Measurements from ENCODE around the gene SPEG.

DNA sequence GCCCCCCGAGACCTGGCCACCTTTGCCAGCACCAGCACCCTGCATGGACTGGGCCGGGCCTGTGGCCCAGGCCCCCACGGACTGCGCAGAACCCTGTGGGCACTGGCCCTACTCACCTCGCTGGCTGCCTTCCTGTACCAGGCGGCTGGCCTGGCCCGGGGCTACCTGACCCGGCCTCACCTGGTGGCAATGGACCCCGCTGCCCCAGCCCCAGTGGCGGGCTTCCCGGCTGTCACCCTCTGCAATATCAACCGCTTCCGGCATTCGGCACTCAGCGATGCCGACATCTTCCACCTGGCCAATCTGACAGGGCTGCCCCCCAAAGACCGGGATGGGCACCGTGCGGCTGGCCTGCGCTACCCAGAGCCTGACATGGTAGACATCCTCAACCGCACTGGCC lies 80.2 kb downstream of the SPEG start:
- TF ChIP-seq, protein P1, sequence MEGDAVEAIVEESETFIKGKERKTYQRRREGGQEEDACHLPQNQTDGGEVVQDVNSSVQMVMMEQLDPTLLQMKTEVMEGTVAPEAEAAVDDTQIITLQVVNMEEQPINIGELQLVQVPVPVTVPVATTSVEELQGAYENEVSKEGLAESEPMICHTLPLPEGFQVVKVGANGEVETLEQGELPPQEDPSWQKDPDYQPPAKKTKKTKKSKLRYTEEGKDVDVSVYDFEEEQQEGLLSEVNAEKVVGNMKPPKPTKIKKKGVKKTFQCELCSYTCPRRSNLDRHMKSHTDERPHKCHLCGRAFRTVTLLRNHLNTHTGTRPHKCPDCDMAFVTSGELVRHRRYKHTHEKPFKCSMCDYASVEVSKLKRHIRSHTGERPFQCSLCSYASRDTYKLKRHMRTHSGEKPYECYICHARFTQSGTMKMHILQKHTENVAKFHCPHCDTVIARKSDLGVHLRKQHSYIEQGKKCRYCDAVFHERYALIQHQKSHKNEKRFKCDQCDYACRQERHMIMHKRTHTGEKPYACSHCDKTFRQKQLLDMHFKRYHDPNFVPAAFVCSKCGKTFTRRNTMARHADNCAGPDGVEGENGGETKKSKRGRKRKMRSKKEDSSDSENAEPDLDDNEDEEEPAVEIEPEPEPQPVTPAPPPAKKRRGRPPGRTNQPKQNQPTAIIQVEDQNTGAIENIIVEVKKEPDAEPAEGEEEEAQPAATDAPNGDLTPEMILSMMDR (IDR thresholded peaks at IDR 0.05): no peak
- TF ChIP-seq POLR2A (IDR thresholded peaks at IDR 0.05): no peak
- no peak for TF ChIP-seq POLR2AphosphoS5 (IDR thresholded peaks at IDR 0.05)

Data from prostate gland (tissue), 2 donors.